GM21526 (cell line): ENCODE results near the gene SMARCA4.

Experiments
- ATAC-seq: cut with Tn5 transposase; IDR thresholded peaks from one replicate; pipeline ENCODE4 v1.9.1; 2021; ENCODE audit warnings: moderate library complexity; ENCODE audit not compliant: unreplicated experiment, low FRiP score

SMARCA4 gene

GRCh38 chr19:11007385-11007784, 46.6 kb downstream of the SMARCA4 start:
- ATAC-seq: no peak

- ATAC-seq: no peak
Measured at GRCh38 chr19:11007962-11008532, 47.2 kb downstream of the SMARCA4 start.

DNA sequence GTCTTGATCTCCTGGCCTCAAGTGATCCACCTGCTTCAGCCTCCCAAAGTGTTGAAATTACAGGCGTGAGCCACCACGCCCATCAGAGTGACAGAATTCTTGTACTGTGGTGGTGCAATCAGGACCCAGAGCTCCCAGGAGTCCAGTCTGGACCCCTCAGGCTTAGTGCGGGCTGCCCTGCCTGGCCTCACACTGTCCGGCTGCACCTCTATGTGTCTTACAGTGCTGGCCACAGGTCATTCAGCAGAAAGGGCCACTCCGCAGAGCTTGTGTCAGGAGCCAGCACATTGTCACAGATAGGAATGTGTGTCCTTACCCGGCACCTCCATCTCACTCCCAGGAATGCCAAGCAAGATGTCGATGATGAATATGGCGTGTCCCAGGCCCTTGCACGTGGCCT, 49.2 kb downstream of the SMARCA4 start:
- ATAC-seq: no peak

DNA sequence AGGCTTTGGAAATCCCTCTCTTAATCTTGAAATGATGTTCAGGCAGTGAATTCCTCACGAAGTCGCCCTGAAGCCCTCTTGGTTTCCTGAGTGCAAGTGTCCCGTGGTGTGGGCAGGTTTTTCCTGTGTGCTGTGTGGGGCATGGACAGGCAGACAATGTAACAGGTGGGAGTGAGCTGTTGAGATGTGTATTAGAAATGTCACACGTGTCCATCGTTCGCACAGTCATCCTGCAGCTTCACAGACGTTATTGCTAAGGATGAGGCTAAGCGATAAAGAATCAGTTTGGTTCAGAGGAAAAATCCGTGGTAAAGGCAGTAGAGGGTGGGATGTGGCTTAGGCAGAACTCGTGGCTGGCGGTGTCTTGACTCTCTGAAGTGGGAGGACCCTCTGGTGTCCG, 51.7 kb downstream of the SMARCA4 start:
- no peak for ATAC-seq

GRCh38 chr19:11013771-11014170, 52.9 kb downstream of the SMARCA4 start:
- no peak for ATAC-seq

DNA sequence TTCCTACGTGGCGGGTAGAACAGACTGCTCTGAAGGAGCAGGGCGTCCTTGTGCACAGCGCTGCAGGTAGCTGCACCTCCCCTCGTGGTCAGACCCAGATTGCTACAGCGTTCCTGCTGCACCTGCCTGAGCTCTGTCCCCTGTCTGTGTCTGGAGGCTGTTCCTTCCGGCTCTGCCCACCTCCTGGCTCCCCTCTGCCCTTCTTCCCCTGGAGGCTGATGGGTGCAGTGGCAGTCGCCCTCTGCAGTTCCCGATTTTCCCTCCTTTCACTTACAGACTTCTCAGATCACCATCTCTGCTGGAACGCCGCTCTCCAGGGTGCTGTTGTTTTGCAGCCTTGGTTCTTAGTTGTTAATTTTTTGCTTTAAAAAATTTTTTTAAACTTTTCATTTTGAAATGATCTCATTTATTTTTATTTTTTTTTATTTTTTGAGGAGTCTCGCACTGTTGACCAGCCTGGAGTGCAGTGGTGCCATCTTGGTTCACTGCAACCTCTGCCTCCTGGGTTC, 53.6 kb downstream of the SMARCA4 start:
- ATAC-seq: no peak

DNA sequence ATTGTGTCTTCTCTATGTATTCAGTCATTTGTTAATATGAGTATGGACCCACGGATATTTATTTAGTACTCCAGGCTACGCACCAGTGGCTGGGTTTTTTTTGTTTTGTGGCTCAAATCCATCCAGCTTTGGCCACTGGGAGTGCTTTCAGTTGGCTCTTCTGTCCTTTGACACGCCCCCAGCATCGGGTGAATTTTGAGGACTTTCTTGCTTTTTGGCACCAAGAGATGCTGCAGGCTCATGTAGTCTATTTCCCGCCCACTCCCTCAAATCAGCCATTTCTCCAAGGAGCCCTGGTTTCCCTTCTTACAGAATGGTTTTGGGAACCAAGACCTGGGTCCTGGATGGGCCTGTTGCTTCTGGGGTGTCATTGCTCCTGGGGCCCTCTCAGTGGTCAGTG, 55.8 kb downstream of the SMARCA4 start:
- ATAC-seq: no peak

GRCh38 chr19:11017275-11018035, 56.6 kb downstream of the SMARCA4 start:
- no peak for ATAC-seq

- ATAC-seq: no peak
Measured at GRCh38 chr19:11018179-11018578, 57.3 kb downstream of the SMARCA4 start.

- ATAC-seq: no peak
Measured at GRCh38 chr19:11018763-11019162, 57.9 kb downstream of the SMARCA4 start.

- ATAC-seq: no peak
Measured at GRCh38 chr19:11019262-11019661, 58.4 kb downstream of the SMARCA4 start.

DNA sequence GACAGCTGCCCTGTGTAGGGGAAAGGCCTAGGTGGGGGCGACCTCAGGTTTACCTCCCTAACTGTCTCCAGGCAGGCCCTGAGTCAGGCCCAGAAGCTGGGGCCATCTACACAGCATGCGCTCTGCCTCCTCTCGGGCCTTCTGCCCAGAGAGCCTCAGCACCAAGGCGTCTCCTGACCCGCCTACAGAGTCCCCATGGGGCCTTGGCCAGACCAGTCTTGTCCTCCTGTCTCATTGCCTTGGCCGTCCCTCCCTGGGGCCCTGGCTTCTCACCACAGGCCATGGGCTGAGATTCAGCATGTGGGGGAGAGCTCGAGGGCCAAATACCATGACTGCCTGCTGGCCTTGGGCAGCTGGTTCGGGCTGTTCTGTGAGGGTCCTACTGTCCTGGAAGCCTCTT, 59.0 kb downstream of the SMARCA4 start:
- ATAC-seq: no peak

DNA sequence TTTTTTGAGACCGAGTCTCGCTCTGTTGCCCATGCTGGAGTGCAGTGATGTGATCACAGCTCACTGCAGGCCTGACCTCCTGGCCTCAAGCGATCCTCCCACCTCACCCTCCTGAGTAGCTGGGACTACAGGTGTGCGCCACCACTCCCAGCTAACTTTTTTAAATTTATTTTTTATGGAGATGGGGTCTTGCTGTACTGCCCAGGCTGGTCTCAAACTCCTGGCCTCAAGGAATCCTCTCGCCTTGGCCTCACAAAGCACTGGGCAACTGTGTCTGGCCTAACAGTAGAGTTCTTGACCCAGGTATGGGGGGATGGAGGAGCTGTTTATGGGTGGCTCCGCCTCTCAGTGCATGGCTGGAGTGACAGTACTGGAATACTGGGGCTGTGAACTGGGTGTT, 59.6 kb downstream of the SMARCA4 start:
- no peak for ATAC-seq

DNA sequence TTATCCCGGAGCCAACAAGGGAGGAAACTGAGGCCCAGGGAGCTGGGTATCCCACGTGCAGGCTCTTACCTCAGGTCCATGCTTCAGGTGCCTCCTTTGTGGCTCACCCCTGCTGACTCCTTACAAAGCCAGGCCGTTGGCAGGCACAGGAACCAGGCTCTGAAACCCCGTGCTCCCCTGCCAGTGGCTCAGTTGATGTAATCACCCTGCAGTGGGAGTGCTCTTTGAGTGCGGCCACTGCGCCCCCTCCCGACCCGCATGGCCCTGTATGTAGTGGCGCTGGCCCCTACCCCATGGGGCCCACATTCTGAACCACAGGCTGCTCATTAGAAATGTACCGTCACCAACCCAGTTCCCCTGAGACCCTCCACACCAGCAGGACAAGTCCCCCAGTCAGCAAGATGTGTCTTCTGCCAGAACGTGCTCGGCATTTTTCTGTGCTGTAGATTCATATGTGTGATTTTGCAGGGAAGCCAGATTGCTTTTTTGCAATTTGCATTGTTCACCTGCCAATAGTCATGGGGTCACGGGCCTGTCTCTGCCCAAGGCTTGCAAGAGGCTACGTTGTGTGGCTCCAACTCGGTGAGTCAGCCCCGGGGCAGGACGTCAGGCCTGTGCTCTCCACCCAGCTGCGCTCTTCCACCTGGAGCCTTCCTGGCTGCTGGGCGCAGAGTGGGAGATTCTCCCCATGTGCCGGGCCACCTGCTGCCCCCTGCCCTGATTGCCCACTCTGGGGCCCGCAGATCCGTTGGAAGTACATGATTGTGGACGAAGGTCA, 60.3 kb downstream of the SMARCA4 start:
- ATAC-seq: no peak

DNA sequence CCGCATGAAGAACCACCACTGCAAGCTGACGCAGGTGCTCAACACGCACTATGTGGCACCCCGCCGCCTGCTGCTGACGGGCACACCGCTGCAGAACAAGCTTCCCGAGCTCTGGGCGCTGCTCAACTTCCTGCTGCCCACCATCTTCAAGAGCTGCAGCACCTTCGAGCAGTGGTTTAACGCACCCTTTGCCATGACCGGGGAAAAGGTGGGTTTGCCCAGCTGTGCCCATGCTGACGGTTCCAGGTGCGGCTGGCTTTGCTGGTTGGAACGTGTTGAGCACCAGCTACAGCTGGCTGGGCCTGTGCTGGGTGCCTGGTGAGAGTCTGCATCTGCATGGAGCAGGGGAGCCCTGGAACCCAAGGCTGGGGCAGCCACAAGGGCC, 60.9 kb downstream of the SMARCA4 start:
- ATAC-seq: no peak

DNA sequence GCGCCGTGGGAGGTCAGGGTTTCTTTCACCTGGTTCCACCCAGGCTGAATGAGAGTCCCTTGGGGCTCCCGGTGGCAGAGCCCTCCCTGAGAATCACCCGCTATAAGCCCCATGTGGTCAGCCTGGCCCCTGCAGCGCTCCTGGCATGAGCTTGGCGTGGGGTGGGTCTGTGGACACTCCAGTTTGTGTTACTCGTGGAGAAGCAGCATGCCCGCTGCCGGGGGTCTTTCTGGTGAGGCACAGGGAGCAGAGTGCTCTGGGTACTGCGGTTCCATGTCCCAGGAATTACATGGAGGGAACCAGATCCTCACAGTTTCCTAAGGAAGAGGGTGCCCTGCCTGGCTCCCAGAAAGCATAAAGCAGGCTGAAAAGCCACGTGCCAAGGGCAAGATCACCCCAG, 62.2 kb downstream of the SMARCA4 start:
- no peak for ATAC-seq

DNA sequence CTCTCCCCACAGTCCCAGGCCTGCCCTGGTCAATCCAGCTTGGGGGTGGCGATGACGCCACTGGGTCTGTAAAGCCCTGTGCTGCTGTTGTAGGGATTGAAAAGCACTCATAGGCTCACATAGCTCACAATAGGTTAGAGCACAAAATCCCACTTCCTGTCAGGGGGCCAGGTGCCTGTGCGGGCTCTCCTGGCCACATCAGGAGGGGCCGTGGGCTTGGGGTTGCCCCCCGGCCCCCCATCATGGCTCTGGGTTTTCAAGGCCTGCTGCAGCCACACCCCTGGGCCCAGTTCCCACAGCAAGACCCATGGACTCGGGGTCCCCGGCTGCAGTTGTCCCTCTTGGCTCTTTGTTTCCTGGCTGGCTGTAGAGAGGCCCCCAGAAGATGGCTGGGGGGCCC, 62.9 kb downstream of the SMARCA4 start:
- ATAC-seq: no peak

GRCh38 chr19:11024259-11024658, 63.4 kb downstream of the SMARCA4 start:
- ATAC-seq: no peak

DNA sequence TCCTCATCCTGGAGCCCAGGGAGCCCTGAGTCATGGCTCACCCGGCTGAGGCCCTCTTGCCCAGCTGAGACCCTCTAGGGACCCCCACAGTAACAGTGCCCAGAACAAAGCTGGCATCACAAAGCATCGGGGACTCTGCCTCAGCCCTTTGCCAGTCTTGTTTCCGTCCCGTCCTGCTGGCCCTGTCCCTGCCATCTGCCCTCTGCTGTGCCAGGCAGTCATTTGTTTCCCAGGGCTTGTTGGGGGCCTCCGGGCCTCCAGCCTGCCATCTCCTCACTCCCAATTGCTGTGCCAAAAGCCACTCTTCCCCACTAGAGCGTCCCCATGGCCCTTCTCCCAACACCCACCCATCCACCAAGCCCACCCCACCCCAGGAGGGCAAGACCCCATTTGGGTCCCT, 64.2 kb downstream of the SMARCA4 start:
- no peak for ATAC-seq

- ATAC-seq: no peak
Measured at GRCh38 chr19:11025445-11025844, 64.6 kb downstream of the SMARCA4 start.

- no peak for ATAC-seq
Measured at GRCh38 chr19:11025997-11026396, 65.2 kb downstream of the SMARCA4 start.

DNA sequence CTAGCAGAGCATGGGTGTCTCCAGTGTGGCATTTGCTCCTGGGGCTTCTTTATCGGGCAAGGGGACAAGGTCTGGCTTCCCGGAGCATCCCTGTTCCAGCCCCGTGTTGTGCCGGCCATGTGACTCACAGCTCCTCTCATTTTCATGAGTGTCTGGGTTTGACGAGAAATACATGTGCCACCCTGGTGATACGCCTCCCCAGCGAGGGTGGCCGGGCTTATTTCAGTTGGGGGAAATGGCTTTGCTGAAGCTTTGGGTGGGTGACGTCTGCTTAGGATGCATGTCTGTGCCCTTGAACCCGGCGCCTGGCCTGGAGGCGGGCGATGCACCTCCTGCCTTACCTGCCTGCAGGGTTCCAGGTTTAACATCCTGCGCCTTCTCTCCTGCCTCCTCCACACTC, 66.6 kb downstream of the SMARCA4 start:
- no peak for ATAC-seq
